GM12865 (cell line): ENCODE measurements around the gene BOLL.

Experiments used
- DNase-seq: peaks from one replicate; pipeline ENCODE4 v3.0.0; 2010; ENCODE audit warnings: low read depth
- H3K4me3 ChIP-seq: 2 replicates; pipeline ENCODE4 v1.5.1; 2011; ENCODE audit warnings: mild to moderate bottlenecking, low read depth, low read length, control low read depth
- TF ChIP-seq, protein P1 (sequence below): IDR thresholded peaks from 2 replicates; pipeline ENCODE4 v1.5.1; 2011; ENCODE audit warnings: low read length, control low read depth, low read depth, inconsistent platforms; ENCODE audit not compliant: insufficient read depth; ENCODE audit errors: missing control alignments

The BOLL gene

GRCh38 chr2:197677483-197677882, 107.6 kb downstream of the BOLL start:
- DNase-seq: no peak
- TF ChIP-seq, protein P1, sequence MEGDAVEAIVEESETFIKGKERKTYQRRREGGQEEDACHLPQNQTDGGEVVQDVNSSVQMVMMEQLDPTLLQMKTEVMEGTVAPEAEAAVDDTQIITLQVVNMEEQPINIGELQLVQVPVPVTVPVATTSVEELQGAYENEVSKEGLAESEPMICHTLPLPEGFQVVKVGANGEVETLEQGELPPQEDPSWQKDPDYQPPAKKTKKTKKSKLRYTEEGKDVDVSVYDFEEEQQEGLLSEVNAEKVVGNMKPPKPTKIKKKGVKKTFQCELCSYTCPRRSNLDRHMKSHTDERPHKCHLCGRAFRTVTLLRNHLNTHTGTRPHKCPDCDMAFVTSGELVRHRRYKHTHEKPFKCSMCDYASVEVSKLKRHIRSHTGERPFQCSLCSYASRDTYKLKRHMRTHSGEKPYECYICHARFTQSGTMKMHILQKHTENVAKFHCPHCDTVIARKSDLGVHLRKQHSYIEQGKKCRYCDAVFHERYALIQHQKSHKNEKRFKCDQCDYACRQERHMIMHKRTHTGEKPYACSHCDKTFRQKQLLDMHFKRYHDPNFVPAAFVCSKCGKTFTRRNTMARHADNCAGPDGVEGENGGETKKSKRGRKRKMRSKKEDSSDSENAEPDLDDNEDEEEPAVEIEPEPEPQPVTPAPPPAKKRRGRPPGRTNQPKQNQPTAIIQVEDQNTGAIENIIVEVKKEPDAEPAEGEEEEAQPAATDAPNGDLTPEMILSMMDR: no peak
- no peak overlapping the region for H3K4me3 ChIP-seq

GRCh38 chr2:197677056-197677455, 108.1 kb downstream of the BOLL start:
- H3K4me3 ChIP-seq: no peak overlapping the region
- no peak for DNase-seq
- TF ChIP-seq, protein P1: no peak
